ENCODE data around the gene GIPC1. TPM values are rescaled to one million over a fixed set of nuclear protein-coding genes. Genes with fewer than 3 reads are reported as not detected.

Gene GIPC1
- total and polyA plus RNA-seq, 9 of the 15 experiments (the other 6 are each of a cell fraction or from before 2014, with no cell fraction given), result 0.49 to 54.7 (median 24.8) TPM

DNA sequence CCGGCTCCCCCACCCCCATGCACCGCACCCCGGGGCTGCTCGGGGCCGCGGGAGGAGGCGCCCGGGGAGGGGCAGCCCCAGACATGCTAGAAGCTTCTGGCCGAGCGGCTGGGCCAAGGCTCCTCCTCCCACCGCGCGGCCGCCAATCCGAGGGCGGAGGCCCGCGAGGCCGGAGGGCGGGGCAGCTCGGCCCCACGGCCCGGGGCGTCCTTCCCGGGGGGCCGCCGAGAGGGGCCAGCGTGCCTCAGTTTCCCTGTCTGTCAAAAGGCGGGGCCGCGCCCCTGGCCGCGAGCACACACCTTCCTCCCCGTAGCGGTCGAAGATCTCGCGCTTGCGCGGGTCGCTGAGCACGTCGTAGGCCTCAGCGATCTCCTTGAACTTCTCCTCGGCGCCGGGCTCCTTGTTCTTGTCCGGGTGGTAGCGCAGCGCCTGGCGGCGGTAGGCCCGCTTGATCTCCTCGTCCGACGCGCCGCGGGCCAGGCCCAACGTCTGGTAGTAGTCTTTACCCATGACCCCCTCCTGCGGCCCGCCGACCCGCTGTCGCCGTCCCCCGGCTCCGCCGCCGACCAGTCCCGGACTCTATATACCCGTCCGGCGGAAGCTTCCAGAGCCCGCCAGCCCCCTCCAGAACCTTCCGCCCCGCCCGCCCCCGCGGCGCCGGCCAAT, 22.0 kb upstream of the GIPC1 start, which contains the start of gene DNAJB1 (continued):
- TF ChIP-seq, protein P1, sequence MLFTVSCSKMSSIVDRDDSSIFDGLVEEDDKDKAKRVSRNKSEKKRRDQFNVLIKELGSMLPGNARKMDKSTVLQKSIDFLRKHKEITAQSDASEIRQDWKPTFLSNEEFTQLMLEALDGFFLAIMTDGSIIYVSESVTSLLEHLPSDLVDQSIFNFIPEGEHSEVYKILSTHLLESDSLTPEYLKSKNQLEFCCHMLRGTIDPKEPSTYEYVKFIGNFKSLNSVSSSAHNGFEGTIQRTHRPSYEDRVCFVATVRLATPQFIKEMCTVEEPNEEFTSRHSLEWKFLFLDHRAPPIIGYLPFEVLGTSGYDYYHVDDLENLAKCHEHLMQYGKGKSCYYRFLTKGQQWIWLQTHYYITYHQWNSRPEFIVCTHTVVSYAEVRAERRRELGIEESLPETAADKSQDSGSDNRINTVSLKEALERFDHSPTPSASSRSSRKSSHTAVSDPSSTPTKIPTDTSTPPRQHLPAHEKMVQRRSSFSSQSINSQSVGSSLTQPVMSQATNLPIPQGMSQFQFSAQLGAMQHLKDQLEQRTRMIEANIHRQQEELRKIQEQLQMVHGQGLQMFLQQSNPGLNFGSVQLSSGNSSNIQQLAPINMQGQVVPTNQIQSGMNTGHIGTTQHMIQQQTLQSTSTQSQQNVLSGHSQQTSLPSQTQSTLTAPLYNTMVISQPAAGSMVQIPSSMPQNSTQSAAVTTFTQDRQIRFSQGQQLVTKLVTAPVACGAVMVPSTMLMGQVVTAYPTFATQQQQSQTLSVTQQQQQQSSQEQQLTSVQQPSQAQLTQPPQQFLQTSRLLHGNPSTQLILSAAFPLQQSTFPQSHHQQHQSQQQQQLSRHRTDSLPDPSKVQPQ (CRISPR knock-in tag; IDR thresholded peaks at IDR 0.05; ENCODE audit: borderline replicate concordance), result no peak
- TF ChIP-seq, protein P2, sequence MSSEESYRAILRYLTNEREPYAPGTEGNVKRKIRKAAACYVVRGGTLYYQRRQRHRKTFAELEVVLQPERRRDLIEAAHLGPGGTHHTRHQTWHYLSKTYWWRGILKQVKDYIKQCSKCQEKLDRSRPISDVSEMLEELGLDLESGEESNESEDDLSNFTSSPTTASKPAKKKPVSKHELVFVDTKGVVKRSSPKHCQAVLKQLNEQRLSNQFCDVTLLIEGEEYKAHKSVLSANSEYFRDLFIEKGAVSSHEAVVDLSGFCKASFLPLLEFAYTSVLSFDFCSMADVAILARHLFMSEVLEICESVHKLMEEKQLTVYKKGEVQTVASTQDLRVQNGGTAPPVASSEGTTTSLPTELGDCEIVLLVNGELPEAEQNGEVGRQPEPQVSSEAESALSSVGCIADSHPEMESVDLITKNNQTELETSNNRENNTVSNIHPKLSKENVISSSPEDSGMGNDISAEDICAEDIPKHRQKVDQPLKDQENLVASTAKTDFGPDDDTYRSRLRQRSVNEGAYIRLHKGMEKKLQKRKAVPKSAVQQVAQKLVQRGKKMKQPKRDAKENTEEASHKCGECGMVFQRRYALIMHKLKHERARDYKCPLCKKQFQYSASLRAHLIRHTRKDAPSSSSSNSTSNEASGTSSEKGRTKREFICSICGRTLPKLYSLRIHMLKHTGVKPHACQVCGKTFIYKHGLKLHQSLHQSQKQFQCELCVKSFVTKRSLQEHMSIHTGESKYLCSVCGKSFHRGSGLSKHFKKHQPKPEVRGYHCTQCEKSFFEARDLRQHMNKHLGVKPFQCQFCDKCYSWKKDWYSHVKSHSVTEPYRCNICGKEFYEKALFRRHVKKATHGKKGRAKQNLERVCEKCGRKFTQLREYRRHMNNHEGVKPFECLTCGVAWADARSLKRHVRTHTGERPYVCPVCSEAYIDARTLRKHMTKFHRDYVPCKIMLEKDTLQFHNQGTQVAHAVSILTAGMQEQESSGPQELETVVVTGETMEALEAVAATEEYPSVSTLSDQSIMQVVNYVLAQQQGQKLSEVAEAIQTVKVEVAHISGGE (CRISPR knock-in tag; IDR thresholded peaks at IDR 0.05), result peak in 1 of 3 experiments; percentile 64; a peak in 4 of 6 replicates
- TF ChIP-seq, protein P3, sequence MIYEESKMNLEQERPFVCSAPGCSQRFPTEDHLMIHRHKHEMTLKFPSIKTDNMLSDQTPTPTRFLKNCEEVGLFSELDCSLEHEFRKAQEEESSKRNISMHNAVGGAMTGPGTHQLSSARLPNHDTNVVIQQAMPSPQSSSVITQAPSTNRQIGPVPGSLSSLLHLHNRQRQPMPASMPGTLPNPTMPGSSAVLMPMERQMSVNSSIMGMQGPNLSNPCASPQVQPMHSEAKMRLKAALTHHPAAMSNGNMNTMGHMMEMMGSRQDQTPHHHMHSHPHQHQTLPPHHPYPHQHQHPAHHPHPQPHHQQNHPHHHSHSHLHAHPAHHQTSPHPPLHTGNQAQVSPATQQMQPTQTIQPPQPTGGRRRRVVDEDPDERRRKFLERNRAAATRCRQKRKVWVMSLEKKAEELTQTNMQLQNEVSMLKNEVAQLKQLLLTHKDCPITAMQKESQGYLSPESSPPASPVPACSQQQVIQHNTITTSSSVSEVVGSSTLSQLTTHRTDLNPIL (CRISPR knock-in tag; IDR thresholded peaks at IDR 0.05), result no peak
- TF ChIP-seq, protein P4, sequence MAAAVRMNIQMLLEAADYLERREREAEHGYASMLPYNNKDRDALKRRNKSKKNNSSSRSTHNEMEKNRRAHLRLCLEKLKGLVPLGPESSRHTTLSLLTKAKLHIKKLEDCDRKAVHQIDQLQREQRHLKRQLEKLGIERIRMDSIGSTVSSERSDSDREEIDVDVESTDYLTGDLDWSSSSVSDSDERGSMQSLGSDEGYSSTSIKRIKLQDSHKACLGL (CRISPR knock-in tag; IDR thresholded peaks at IDR 0.05; ENCODE audit: borderline replicate concordance, poor library complexity, severe bottlenecking), result peak; percentile 16
- TF ChIP-seq ZNF76 (CRISPR knock-in tag; IDR thresholded peaks at IDR 0.05; ENCODE audit: borderline replicate concordance), result no peak
- no peak for TF ChIP-seq HDAC8 (tag; IDR thresholded peaks at IDR 0.05)
- TF ChIP-seq ZBTB7A (IDR thresholded peaks at IDR 0.05; ENCODE audit: borderline replicate concordance, control insufficient read depth, low read depth, low read length), result peak; percentile 94; the same call in 1 of the 2 replicates
- no peak for TF ChIP-seq ADNP (tag; IDR thresholded peaks at IDR 0.05)
- peak; percentile 73 to 90 for TF ChIP-seq MAZ (CRISPR knock-in tag; conservative IDR thresholded peaks at IDR 0.05 in 1 of 2, IDR thresholded peaks at IDR 0.05 in 1 of 2)
- no peak for TF ChIP-seq TBL1XR1 (IDR thresholded peaks at IDR 0.05; ENCODE audit: low read length in 2 of 2)
- no peak for TF ChIP-seq MTA1 (IDR thresholded peaks at IDR 0.05; ENCODE audit: borderline replicate concordance)
- TF ChIP-seq, protein P5, sequence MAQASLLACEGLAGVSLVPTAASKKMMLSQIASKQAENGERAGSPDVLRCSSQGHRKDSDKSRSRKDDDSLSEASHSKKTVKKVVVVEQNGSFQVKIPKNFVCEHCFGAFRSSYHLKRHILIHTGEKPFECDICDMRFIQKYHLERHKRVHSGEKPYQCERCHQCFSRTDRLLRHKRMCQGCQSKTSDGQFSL (CRISPR knock-in tag; IDR thresholded peaks at IDR 0.05), result peak; percentile 76
- TF ChIP-seq, protein P5 (tag; IDR thresholded peaks at IDR 0.05), result no peak
- TF ChIP-seq, protein P6, sequence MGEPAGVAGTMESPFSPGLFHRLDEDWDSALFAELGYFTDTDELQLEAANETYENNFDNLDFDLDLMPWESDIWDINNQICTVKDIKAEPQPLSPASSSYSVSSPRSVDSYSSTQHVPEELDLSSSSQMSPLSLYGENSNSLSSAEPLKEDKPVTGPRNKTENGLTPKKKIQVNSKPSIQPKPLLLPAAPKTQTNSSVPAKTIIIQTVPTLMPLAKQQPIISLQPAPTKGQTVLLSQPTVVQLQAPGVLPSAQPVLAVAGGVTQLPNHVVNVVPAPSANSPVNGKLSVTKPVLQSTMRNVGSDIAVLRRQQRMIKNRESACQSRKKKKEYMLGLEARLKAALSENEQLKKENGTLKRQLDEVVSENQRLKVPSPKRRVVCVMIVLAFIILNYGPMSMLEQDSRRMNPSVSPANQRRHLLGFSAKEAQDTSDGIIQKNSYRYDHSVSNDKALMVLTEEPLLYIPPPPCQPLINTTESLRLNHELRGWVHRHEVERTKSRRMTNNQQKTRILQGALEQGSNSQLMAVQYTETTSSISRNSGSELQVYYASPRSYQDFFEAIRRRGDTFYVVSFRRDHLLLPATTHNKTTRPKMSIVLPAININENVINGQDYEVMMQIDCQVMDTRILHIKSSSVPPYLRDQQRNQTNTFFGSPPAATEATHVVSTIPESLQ (CRISPR knock-in tag; IDR thresholded peaks at IDR 0.05), result peak; percentile 60

Measured in K562 (cell line).